Fibroblast of villous mesenchyme (primary cell): ENCODE results near the gene FARSA. TPM values are rescaled to one million over a fixed set of nuclear protein-coding genes. Genes with fewer than 3 reads are reported as not detected.
"Not testable (repeated sequence)": the region's sequence is repeated elsewhere in the genome, so short reads cannot be mapped to it uniquely, and the experiment has no call there.

Experiments used
- DNase-seq: peaks from one replicate; pipeline ENCODE4 v3.0.0-alpha.2; 2010; ENCODE audit warnings: low read depth
- H3K4me3 ChIP-seq: 2 replicates; pipeline ENCODE4 v1.5.1; 2011; ENCODE audit warnings: low read depth, mild to moderate bottlenecking, low read length
- CTCF ChIP-seq: IDR thresholded peaks from 2 replicates; pipeline ENCODE4 v1.5.1; 2012; ENCODE audit warnings: low read depth, mild to moderate bottlenecking, low read length; ENCODE audit not compliant: insufficient read depth
- total RNA-seq: library from RNA; depleted of rRNA; stranded (reverse); fragments of >200 nt; gene quantifications from 2 replicates; pipeline ENCODE4 v1.2.3, GENCODE V29; 2012

The FARSA gene
- total RNA-seq, 1 donor = 65.2 TPM

- no peak overlapping the region for H3K4me3 ChIP-seq
- DNase-seq = no peak
- TF ChIP-seq CTCF = no peak
Measured at GRCh38 chr19:12959481-12959880, 26.0 kb upstream of the FARSA start.

DNA sequence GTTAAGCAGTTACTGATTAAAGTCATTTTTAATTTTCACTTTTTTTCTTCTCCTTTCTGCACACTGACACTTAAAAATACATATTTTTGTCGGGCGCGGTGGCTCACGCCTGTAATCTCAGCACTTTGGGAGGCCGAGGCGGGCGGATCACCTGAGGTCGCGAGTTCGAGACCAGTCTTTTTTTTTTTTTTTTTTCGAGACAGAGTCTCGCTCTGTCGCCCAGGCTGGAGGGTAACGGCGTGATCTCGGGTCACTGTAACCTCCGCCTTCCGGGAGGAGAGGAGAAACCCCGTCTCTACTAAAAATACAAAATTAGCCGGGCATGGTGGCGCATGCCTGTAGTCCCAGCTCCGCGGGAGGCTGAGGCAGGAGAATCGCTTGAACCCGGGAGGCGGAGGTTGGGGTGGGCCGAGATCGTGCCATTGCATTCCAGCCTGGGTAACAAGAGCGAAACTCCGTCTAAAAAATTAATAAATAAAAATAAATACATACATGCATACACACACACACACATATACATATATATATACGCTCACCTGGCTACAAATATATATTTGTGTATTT, 24.0 kb upstream of the FARSA start:
- not testable (repeated sequence) for DNase-seq
- peak overlapping the region; percentile 89 for H3K4me3 ChIP-seq

DNA sequence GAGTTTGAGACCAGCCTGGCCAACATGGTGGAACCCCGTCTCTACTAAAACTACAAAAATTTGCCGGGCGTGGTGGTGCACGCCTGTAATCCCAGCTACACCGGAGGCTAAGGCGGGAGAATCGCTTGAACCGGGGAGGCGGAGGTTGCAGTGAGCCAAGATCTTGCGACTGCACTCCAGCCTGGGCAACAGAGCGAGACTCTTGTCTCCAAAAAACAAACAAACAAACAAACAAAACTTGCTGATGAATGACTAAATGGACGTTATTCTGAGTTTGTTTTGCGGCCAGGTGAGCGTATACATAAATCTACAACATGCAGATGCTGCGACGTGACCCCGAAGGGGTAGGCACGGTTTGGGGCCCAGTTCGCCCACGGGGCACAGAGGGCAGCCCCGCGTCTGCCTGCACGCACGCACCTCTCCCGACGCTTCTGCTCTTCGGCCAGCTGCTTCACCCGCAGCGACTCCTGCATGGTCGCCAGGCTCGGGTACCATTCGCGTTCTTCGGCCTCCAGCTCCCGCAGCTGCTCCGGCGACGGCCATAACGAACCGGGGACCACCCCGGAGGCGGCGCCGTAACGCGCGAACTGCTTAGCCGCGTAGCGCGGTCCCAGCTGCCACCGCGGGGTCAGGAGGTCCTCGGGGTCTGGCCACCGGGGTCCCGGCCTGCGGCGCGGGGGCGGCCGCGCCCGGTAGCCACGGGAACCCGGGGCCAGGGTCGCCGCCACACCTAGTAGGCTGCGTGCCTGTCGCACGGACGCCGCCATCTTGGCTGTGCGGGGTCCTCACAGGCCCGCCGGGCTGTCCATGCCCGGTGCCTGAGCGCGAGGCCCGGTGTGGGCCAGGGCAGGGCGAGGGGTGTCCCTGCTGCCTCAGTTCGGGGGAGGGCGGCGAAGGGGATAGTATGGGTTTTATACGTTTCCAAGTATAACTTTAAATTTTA, 23.2 kb upstream of the FARSA start, which contains the start of gene GADD45GIP1:
Gene GADD45GIP1 (minus strand): TSS at position 778 of the 943 bp plus-strand sequence. CDS start 11 bp downstream, at position 767.
- peak within 1 kb of the TSS; percentile 89 for H3K4me3 ChIP-seq
- TF ChIP-seq CTCF = no peak
- peak; percentile 79 for DNase-seq

GRCh38 chr19:12955996-12956395, 22.5 kb upstream of the FARSA start:
- no peak for TF ChIP-seq CTCF
- peak overlapping the region; percentile 89 for H3K4me3 ChIP-seq
- no peak for DNase-seq

- DNase-seq = not testable (repeated sequence)
- peak overlapping the region; percentile 89 for H3K4me3 ChIP-seq
Measured at GRCh38 chr19:12955575-12955974, 22.1 kb upstream of the FARSA start.

DNA sequence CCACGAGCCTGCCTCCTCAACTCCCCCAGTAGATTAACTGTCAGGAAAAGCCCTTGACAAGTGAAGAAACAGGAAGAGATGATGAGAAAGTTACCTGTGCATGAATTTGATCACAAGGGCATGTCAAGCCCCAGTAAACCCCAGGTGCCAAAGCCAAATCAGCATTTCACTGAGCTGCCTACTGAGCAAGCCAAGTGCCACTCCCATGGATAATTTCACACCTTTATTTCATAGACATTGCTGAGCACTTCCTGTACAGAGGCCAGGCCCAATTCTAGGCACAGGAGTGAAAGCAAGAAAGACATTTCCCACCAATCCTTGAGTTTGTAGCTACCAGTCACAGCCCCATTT, 21.1 kb upstream of the FARSA start:
- no peak for DNase-seq
- no peak overlapping the region for H3K4me3 ChIP-seq
- no peak for TF ChIP-seq CTCF

DNA sequence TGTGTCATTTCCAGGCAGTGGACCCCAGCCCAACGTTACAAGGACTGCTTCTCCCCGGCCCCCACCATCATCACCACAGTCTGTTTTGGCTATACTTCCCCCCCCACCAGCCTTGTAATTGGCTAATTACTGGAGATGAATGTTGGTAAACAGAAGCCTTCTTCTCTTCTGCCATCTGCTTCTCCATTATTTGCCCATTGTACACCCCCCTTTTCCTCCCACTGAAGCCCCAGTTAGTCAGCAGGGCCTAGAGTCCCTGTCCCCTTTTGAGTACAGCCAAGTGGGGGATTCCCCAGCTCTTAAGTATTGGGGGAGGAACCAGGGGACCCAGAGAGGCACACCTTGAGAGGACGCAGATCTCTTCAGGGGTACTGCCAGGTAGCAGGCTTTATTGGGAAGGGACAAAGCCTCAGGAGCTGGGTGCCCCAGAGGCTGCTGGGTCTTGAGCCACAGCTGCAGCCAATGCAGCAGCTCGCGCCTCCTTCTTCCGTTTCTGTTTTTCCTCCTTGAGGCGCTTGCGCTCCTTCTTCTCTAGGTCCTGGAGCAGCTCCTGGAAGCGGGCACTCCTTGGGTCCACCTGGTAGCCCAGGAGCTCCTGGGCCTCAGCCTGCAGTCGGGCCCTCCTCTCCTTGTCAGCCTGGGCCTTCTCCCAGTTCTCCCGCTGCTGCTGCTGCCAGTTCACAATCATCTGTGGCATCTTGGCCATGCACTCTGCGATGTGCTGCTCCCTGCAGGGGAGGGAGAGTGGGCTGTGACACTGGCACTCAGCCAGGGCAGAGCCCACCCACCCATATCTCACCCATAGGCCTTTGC, 20.5 kb upstream of the FARSA start:
- TF ChIP-seq CTCF = no peak
- no peak for DNase-seq

More for the DNA sequence above, 20.5 kb upstream of the FARSA start:
- H3K4me3 ChIP-seq = no peak overlapping the region
